DMS53 treated with DMSO at 0.1 percent for 48 hours (cell line): ENCODE results near the gene TBL1Y.
"Not testable (repeated sequence)": the region's sequence is repeated elsewhere in the genome, so short reads cannot be mapped to it uniquely, and the experiment has no call there.

Source experiments
- DNase-seq: peaks from one replicate; lab custom pipeline; 2025; ENCODE audit not compliant: unreplicated experiment; lab: John Stamatoyannopoulos, UW

Gene TBL1Y

DNA sequence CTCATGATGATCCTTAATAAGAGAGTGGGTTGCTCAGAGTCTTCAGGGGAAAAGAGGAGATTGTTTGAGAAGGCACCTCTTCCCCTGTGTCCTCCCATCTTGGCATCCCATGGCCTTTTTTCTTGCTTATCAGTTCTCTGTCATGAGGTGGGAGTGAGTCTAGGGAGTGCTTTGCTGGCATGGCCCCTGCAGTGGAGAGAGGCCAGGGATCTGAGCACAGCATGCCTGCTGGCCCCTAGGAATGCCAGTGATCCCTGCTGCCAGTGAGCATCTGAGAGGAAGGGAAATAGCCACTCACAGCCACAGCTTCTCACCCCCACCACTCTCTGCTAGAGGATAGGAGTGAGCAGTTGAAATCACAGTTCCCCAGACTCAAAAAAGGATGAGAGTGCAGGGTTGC, 168.2 kb downstream of the TBL1Y start:
- no peak for DNase-seq

DNA sequence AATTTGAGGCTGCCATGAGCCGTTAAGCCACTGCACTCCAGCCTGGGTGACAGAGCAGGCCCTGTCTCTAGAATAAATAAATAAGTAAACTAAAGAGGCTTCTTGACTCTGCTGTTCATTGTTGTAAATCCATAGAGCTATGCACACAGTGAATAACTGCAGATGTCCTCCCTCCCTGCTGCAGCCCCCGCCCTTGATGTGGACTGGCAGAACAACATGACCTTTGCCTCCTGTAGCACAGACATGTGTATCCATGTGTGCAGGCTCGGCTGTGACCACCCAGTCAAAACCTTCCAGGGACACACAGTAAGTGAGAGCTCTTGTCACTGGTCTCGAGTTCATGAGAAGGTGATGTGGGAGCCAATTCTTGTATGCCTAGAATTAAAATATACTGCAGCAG, 170.1 kb downstream of the TBL1Y start:
- DNase-seq = not testable (repeated sequence)

DNA sequence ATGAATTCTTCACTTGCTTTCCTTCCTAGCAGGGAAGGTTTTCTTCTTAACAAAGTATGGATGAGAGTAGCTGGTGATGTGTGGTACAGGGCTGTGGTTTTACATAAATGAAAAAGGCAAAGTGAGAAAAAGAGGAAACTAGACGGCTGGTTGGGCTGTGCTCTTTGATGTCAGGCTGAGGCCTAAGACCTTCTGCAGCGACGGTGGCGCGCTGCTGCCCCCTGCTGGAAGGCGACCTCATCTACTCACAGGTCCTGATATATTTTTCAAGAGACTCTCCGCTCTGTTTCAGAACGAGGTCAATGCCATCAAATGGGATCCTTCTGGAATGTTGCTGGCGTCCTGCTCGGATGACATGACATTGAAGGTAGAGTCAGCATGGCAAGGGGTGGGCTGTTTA, 175.1 kb downstream of the TBL1Y start:
- DNase-seq = no peak

DNA sequence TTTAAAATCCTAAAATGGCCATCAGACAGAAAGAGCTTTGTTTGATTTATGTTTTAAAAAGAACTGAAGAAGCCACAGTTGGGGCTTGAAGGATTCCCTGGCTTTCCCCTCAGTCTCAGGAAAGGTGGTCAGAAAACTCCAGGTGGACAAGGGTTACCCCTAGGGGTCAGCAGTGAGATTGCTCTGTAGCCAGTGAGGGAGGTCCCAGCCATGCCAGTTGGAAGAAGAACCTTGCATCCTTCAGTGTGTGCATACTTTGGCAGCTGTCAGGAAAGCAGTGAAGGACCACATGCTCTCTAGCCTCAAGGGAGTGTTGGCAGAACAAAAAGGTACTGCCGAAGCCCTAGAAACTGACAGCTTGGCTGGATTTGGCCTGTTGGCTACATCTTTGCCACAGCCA, 182.3 kb downstream of the TBL1Y start:
- no peak for DNase-seq

DNA sequence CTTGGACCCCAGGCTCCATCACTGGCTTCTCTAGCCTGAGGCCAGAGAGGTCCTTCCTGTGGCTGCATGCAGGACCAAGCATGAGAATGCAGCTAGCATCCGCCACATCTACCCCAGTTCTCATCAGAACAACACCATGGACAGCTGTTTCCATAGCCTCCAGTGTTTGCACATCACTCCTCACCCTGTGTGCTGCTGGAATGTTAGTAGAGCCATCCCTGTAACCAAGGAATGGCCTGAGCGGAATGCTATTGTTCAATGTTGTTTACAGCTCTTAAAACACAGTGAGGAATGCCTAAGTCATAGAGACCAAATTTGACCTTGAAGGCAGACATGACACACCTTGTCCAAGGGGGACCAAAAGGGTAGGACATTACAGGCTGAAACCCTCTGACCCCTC, 183.9 kb downstream of the TBL1Y start:
- DNase-seq = no peak

DNA sequence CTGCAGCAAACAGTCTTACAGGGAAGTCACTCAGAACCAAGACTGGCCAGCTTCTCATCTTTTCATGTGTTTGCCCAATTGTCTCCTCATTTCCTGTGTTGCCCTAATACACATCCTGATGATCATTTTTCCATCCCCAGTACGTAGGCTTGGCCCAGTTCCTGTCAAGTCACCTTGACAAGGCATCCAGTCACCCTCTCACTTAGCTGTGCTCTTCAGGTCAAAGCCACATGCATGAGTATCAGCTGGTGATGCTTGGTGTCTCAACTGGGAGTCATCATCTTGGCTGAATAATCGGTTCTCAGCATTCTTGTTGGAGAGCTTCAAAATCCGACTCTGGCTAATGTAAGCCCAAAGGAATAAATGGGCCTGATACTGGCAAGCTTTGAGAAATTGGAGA, 186.5 kb downstream of the TBL1Y start:
- DNase-seq = no peak

DNA sequence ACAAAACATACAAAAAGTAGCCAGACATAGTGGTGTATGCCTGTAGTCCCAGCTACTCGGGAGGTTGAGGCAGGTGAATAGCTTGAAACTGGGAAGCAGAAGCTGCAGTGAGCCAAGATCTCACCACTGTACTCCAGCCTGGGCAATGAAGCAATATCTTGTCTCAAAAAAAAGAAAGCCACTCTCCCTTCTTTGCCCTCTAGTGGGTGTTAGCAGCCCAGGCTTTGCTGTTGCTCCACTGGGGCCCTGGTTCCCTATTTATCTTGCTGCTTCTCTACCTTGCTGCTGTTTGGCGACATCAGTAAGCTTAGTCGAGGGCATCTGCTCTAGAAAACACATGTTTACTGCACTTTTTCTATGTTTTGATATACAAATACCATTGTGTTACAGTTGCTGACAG, 189.2 kb downstream of the TBL1Y start:
- no peak for DNase-seq

DNA sequence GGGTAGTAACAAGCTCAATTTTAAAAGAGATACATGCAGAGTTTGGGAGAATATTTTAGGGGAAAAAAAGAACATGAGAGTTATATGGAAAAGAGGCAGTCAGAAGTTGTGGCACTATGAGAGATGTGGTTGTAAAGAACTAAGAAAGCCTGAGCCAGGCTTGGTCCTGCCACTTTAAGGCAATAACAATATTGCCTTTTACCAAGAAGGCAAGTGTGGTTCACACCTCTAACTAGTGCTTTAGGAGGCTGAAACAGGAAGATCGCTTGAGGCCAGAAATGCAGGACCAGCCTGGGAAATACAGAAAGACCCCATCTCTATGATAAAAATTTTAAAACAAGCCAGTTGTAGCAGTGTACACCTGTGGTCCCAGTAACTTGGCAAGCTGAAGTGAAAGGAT, 192.2 kb downstream of the TBL1Y start:
- DNase-seq = no peak

DNA sequence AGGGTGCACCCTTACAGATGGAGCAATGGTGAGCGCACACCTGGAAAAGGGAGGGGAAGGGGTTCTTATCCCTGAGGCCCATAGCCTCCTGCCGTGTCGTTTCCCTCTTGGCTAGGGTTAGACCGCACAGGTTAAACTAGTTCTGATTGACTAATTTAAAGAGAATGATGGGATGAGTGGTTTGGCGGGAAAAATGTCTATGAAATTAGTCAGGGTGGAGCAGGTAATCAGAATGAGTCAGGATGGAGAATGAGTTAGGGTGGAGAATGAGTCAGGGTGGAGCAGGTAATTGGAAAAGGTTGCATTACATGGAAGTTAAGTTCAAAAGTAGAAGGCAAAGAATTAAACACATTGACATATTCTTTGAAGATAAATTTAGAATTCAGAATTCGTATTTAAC, 196.7 kb downstream of the TBL1Y start:
- no peak for DNase-seq

DNA sequence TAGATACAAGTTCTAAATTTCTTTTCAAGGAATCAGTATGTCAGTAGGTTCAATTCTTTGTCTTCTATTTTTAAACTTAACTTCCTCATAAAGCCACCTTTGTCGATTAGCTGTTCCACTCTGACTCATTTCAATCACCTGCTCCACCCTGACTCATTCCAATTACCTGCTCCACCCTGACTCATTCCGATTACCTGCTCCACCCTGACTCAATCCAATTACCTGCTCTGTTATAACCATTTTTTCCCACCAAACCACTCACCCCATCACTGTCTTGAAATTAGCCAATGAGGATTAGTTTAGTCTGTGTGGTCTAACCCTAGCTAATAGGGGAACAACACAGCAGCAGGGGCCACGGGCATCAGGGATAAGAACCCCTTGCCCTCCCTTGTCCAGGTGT, 199.6 kb downstream of the TBL1Y start:
- DNase-seq = no peak

DNA sequence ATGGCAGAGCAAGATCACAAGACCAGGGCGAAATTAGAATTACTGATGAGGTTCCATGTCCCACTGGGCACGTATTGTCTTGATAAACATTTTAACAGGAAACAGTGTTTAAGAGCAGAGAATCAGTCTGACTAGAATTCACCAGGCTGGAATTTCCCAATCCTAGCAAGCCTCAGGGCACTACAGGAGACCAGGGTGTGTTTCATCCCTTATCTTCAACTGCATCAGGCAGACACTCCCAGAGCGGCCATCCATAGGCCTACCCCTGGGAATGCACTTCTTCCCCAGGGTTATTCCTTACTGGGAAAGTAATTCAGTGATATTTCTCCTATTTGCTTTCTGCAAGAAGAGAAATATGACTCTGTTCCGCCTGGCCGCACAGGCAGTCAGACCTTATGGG, 205.4 kb downstream of the TBL1Y start:
- DNase-seq = no peak

DNA sequence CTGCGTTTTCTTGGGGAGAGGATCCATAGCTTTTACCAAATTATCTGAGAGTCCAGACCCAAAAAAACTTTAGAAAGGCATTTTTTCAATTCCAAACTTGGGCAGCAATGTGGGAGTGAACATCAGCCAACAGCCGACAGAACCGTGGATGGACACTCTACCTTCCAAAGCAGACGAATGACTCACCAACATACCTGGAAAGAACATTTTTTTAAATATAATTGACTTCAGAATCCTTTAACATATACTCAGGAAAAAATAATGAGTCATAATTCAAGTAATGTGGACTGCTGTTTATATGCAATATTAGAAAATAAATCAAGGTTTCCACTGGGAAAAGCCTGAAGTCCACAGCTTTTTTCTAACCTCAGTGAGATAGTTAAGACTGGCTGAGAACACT, 211.7 kb downstream of the TBL1Y start:
- DNase-seq = no peak

DNA sequence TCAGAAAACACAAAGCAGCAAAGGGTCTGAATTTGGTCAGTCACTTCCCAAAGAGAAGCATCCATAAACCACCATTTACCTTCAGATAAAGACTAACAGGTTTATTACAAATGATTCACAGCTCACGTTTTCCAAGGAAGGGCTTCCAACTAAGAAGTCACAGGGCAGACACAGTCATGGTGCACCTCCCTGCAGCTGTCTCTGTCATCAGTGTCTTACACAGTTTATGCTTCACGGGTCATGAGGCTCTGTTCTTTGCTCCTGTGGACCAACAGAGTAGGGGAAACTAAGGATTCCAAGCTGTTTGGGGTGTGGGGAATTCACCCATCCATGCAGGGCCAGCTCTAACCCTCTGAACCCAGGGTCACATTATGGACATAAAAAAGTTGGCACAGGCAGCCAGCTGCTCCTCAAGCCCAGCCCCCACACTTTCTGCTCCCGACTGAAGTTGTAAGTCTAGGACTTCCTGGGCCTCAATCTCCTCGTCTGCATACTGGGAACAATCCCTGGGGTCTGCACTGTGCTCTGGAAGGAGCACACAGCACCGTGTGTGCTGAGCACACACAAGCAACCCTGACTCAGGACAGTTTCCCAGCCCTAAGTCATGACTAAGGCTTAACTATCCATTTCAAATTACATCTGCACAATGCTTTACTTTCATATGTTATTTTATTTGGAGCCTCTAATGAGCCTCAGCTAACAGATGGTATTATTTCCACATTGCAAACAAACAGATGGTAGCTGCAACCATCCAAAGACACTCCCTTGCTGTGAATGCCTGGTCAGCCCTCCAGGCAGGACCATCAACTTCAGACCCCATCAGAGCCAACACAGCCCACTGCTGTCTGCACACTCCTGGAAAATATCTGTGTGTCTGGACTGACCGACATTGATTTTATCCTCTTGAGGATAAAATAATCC, 214.9 kb downstream of the TBL1Y start:
- DNase-seq = no peak

DNA sequence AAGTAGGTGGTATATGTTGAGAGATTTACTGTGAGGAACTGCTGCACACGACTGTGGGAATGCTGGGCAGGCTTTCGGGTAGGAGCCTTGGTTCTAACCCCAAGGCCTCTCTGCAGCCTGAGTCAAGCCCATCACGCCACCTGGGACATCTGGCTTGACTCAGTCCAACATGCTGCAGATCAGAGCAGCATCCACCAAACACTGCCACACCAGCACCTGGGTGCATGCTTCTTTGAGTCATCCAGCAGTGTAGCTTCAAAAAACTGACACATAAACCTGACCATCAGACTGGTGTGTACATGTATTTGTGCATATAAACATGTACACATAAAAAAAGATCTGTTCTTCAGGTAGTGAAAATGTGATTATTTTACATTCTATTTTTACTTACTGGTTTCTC, 217.7 kb downstream of the TBL1Y start:
- DNase-seq = no peak
